Kidney (tissue), 14 donors: ENCODE results near the gene CARD14. TPM values are rescaled to one million over a fixed set of nuclear protein-coding genes. Genes with fewer than 3 reads are reported as not detected.

ENCODE experiments used
- DNase-seq, 5 donors: peaks; one replicate each; pipeline ENCODE4 v3.0.0-alpha.2; 2013 to 2020
- FAIRE-seq: peaks from 2 replicates; lab custom pipeline; 2012; peaks lifted over from hg19 to GRCh38; lab: Jason Lieb, UNC
- H3K27ac ChIP-seq, 2 donors: one replicate each; pipeline ENCODE4 v1.7.0; 2013; ENCODE audit warnings: low read depth in 2 of 2, low read length in 2 of 2, inconsistent platforms in 1 of 2
- H3K27me3 ChIP-seq: one replicate; pipeline ENCODE4 v1.7.1; 2013; ENCODE audit warnings: low read length, inconsistent platforms; ENCODE audit not compliant: control insufficient read depth, insufficient read depth
- H3K36me3 ChIP-seq, 3 donors: one replicate each; pipeline versions ENCODE4 v1.7.0 to v1.7.1; 2013; ENCODE audit warnings: low read length in 3 of 3, control low read depth in 1 of 3, inconsistent platforms in 1 of 3; ENCODE audit not compliant: insufficient read depth in 3 of 3, control insufficient read depth in 2 of 3
- H3K4me1 ChIP-seq, 3 donors: one replicate each; pipeline versions ENCODE4 v1.7.0 to v1.7.1; 2013; ENCODE audit warnings: low read length in 3 of 3, inconsistent platforms in 1 of 3, low read depth in 1 of 3; ENCODE audit not compliant: control insufficient read depth in 2 of 3, insufficient read depth in 2 of 3
- H3K4me3 ChIP-seq, 3 donors: one replicate each; pipeline versions ENCODE4 v1.7.0 to v1.8.1; 2013; ENCODE audit warnings: low read length in 3 of 3, control low read depth in 1 of 3, inconsistent platforms in 1 of 3
- H3K9ac ChIP-seq, 3 donors: one replicate each; pipeline versions ENCODE4 v1.7.0 to v1.7.1; 2013; ENCODE audit warnings: low read length in 3 of 3, control low read depth in 1 of 3, inconsistent platforms in 1 of 3
- H3K9me3 ChIP-seq, 3 donors: one replicate each; pipeline versions ENCODE4 v1.7.0 to v1.7.1; 2013; ENCODE audit warnings: low read length in 3 of 3, control low read depth in 1 of 3, inconsistent platforms in 1 of 3; ENCODE audit not compliant: control insufficient read depth in 2 of 3, insufficient read depth in 1 of 3
- intact Hi-C: fragments of 100-400 bp; cut with DNase I; formaldehyde crosslinking; loops from one replicate; pipeline ENCODE4 v1.11.1; 2022
- polyA plus RNA-seq: library from polyadenylated mRNA; stranded (reverse); fragments of 350-450 nt; fragmentation: Illumina TruSeq; extraction: RNeasy Lipid Tissue Mini Kit (QIAGEN cat#74804); gene quantifications from one replicate; pipeline ENCODE4 v1.2.3, GENCODE V29; 2014; ENCODE audit warnings: low read depth, low replicate concordance; ENCODE audit not compliant: insufficient read depth
- total RNA-seq: library from RNA; stranded (reverse); fragmentation: NEBNext Ultra II Directional; extraction: Animal tissue kit (Norgen Biotek cat#: 25700); gene quantifications from one replicate; pipeline ENCODE4 v1.2.1, GENCODE V29; 2021
- TF ChIP-seq, protein P1 (sequence below): IDR thresholded peaks from 3 replicates; pipeline ENCODE4 v1.5.1; 2012; ENCODE audit warnings: mild to moderate bottlenecking, moderate library complexity, borderline replicate concordance; ENCODE audit not compliant: insufficient read depth; ENCODE audit errors: extremely low read depth
- donor health status: control.
- donor health status: control.
- donor health status: control.
- donor health status: control.
- donor health status: control.
- donor health status: DM: yes; HTN: yes; CAD: no.
- donor health status: Normal renal cell carcinoma (clear cell type).

Gene CARD14
- total and polyA plus RNA-seq, 2 donors from 2014 or later = 0.17 to 1.7 TPM

DNA sequence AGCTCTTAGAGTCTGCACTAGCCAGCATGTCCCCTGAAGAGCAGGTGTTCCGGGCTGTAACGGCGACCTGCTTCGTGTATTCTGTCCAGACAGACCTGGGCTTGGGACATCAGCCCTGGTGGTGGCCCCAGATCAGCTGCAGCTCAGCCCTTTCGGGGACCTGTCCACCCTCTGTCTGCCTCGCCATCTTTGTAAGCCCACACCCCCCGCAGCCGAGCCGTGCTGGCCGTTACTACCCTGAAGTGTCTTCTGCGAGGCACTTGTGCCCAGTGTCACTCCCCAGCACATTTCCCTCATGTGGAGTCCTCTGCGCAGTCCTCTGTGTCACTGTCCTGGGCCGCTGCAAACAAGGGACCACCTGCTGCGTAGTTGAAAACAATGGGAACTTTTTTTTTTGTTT is 10.4 kb downstream of the CARD14 start:
- Histone ChIP-seq H3K4me1 (no peaks in the 10 kb centered on the region), H3K27me3 (no peaks in the 10 kb centered on the region), H3K36me3 (no peaks in the 10 kb centered on the region), H3K9ac (no peak overlapping the region), H3K4me3 (no peak overlapping the region), H3K27ac (no peak overlapping the region), H3K9me3 (no peaks in the 10 kb centered on the region)
- TF ChIP-seq, protein P1, sequence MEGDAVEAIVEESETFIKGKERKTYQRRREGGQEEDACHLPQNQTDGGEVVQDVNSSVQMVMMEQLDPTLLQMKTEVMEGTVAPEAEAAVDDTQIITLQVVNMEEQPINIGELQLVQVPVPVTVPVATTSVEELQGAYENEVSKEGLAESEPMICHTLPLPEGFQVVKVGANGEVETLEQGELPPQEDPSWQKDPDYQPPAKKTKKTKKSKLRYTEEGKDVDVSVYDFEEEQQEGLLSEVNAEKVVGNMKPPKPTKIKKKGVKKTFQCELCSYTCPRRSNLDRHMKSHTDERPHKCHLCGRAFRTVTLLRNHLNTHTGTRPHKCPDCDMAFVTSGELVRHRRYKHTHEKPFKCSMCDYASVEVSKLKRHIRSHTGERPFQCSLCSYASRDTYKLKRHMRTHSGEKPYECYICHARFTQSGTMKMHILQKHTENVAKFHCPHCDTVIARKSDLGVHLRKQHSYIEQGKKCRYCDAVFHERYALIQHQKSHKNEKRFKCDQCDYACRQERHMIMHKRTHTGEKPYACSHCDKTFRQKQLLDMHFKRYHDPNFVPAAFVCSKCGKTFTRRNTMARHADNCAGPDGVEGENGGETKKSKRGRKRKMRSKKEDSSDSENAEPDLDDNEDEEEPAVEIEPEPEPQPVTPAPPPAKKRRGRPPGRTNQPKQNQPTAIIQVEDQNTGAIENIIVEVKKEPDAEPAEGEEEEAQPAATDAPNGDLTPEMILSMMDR = no peak
- no peak for DNase-seq
- no peak for FAIRE-seq
- intact Hi-C loops = no loop called here

DNA sequence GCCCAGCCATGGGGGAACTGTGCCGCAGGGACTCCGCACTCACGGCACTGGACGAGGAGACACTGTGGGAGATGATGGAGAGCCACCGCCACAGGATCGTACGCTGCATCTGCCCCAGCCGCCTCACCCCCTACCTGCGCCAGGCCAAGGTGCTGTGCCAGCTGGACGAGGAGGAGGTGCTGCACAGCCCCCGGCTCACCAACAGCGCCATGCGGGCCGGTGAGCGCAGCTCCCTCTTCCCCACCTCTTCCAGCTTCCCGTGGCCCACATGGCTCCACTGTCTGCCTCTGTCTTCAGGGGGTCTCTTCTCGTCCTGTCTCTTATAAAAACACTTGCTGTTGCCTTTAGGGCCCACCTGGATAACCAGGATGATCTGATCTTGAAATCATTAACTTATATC is 11.6 kb downstream of the CARD14 start:
- H3K4me3 ChIP-seq = no peak overlapping the region
- H3K9me3 ChIP-seq = no peaks in the 10 kb centered on the region
- no peaks in the 10 kb centered on the region for H3K27me3 ChIP-seq
- no peaks in the 10 kb centered on the region for H3K36me3 ChIP-seq
- no peak overlapping the region for H3K27ac ChIP-seq
- FAIRE-seq (no peak), DNase-seq (no peak)
- no peaks in the 10 kb centered on the region for H3K4me1 ChIP-seq
- intact Hi-C loops = no loop called here
- TF ChIP-seq, protein P1 = no peak
- H3K9ac ChIP-seq = no peak overlapping the region

GRCh38 chr17:80182118-80182844 is 12.5 kb downstream of the CARD14 start:
- no peak for FAIRE-seq

More at GRCh38 chr17:80182118-80182844, 12.5 kb downstream of the CARD14 start:
- no peak overlapping the region for H3K9ac ChIP-seq
- no peaks in the 10 kb centered on the region for H3K4me1 ChIP-seq
- H3K4me3 ChIP-seq = no peak overlapping the region
- no peaks in the 10 kb centered on the region for H3K9me3 ChIP-seq
- no peak overlapping the region for H3K27ac ChIP-seq
- no peak for DNase-seq
- TF ChIP-seq, protein P1 = no peak
- H3K36me3 ChIP-seq = no peaks in the 10 kb centered on the region
- no peaks in the 10 kb centered on the region for H3K27me3 ChIP-seq
- intact Hi-C loops = no loop called here
